Neuronal stem cell (in vitro differentiated cells): ENCODE data around the gene ZNF407.

Experiments
- DNase-seq: peaks from one replicate; pipeline ENCODE4 v3.0.0-alpha.2; 2013; ENCODE audit warnings: low spot score
- H2AFZ ChIP-seq: one replicate; pipeline ENCODE4 v1.6.1; 2013; ENCODE audit warnings: mild to moderate bottlenecking, low read length, inconsistent platforms
- H2AK5ac ChIP-seq: 2 replicates; pipeline ENCODE4 v1.6.1; 2013; ENCODE audit warnings: low read depth, mild to moderate bottlenecking, inconsistent platforms, low read length, moderate library complexity, mixed read lengths
- H2BK120ac ChIP-seq: 2 replicates; pipeline ENCODE4 v1.6.1; 2013; ENCODE audit warnings: low read depth, mild to moderate bottlenecking, inconsistent platforms, low read length, moderate library complexity, mixed read lengths
- H2BK12ac ChIP-seq: one replicate; pipeline ENCODE4 v1.6.1; 2013; ENCODE audit warnings: low read length, inconsistent platforms
- H2BK15ac ChIP-seq: 2 replicates; pipeline ENCODE4 v1.6.1; 2013; ENCODE audit warnings: mild to moderate bottlenecking, low read length, inconsistent platforms, mixed read lengths
- H2BK5ac ChIP-seq: one replicate; pipeline ENCODE4 v1.6.1; 2013; ENCODE audit warnings: inconsistent platforms, mild to moderate bottlenecking, low read length, moderate library complexity
- H3K14ac ChIP-seq: one replicate; pipeline ENCODE4 v1.6.1; 2013; ENCODE audit warnings: low read length, inconsistent platforms
- H3K18ac ChIP-seq: 2 replicates; pipeline ENCODE4 v1.6.1; 2013; ENCODE audit warnings: low read length, inconsistent platforms
- H3K23ac ChIP-seq: 2 replicates; pipeline ENCODE4 v1.6.1; 2013; ENCODE audit warnings: low read depth, mild to moderate bottlenecking, mixed read lengths, low read length, inconsistent platforms; ENCODE audit not compliant: poor library complexity
- H3K27ac ChIP-seq: replicated peaks from 3 replicates; pipeline ENCODE4 v1.5.1; 2013; ENCODE audit warnings: low read length, inconsistent platforms
- H3K27me3 ChIP-seq, 3 experiments: 2 replicates each; pipeline ENCODE4 v1.6.1; 2013; ENCODE audit warnings: low read length in 3 of 3, mild to moderate bottlenecking in 2 of 3, inconsistent platforms in 1 of 3, low read depth in 1 of 3, mixed read lengths in 1 of 3, moderate library complexity in 1 of 3; ENCODE audit not compliant: control insufficient read depth in 3 of 3, insufficient read depth in 3 of 3
- H3K36me3 ChIP-seq, 2 donors: replicated peaks in 1 of 2; 2 replicates each; pipeline ENCODE4 v1.6.1; 2013; ENCODE audit warnings: low read length in 2 of 2; ENCODE audit not compliant: control insufficient read depth in 2 of 2, insufficient read depth in 2 of 2
- H3K4ac ChIP-seq: 2 replicates; pipeline ENCODE4 v1.6.1; 2013; ENCODE audit warnings: inconsistent platforms, mild to moderate bottlenecking, low read length, moderate library complexity
- H3K4me1 ChIP-seq, 2 donors: 1 replicate in 1 of 2; 2 replicates in 1 of 2; pipeline ENCODE4 v1.6.1; 2013; ENCODE audit warnings: low read length in 2 of 2, low read depth in 1 of 2; ENCODE audit not compliant: control insufficient read depth in 2 of 2, insufficient read depth in 1 of 2
- H3K4me2 ChIP-seq: one replicate; pipeline ENCODE4 v1.6.1; 2013; ENCODE audit warnings: mild to moderate bottlenecking, low read length, inconsistent platforms; ENCODE audit not compliant: insufficient read depth, poor library complexity, severe bottlenecking
- H3K4me3 ChIP-seq, 2 donors: 2 replicates each; pipeline ENCODE4 v1.5.1; 2013; ENCODE audit warnings: low read length in 2 of 2, mild to moderate bottlenecking in 2 of 2, inconsistent platforms in 1 of 2, moderate library complexity in 1 of 2
- H3K79me1 ChIP-seq: one replicate; pipeline ENCODE4 v1.6.1; 2013; ENCODE audit warnings: low read depth, mild to moderate bottlenecking, inconsistent platforms, low read length, moderate library complexity
- H3K9ac ChIP-seq: one replicate; pipeline ENCODE4 v1.6.1; 2013; ENCODE audit warnings: mild to moderate bottlenecking, low read depth, low read length, inconsistent platforms; ENCODE audit not compliant: poor library complexity
- H3K9me3 ChIP-seq, 2 donors: replicated peaks in 1 of 2; 2 replicates each; pipeline versions ENCODE3 to v1.6.1; 2013; ENCODE audit warnings: low read length in 2 of 2, mild to moderate bottlenecking in 2 of 2, inconsistent platforms in 1 of 2, low read depth in 1 of 2, mixed read lengths in 1 of 2, moderate library complexity in 1 of 2; ENCODE audit not compliant: control insufficient read depth in 2 of 2, insufficient read depth in 1 of 2
- H4K8ac ChIP-seq: one replicate; pipeline ENCODE4 v1.6.1; 2013; ENCODE audit warnings: low read depth, mild to moderate bottlenecking, inconsistent platforms, low read length, moderate library complexity
- H4K91ac ChIP-seq: one replicate; pipeline ENCODE4 v1.6.1; 2013; ENCODE audit warnings: low read length, low read depth, mild to moderate bottlenecking, inconsistent platforms; ENCODE audit not compliant: poor library complexity
- WGBS, 2 donors: extraction: QIAGEN DNeasy Blood & Tissue Kit; methylation state at CpG; one replicate each; pipeline ENCODE4 v1.1.7; 2013; ENCODE audit warnings: missing lambda C conversion rate in 2 of 2, mixed read lengths in 1 of 2; ENCODE audit not compliant: insufficient read length in 2 of 2, insufficient replicate concordance in 1 of 2; ENCODE audit errors: extremely low coverage in 2 of 2; 5-methylcytosine and 5-hydroxymethylcytosine counted together

ZNF407 gene

GRCh38 chr18:74825460-74825859 is 227.8 kb downstream of the ZNF407 start:
- Histone ChIP-seq H3K4ac (no peak overlapping the region), H3K27ac (no peak overlapping the region), H3K4me2 (no peak overlapping the region), H3K4me1 (peaks cover 2 to 7% of the 10 kb centered on the region in 2 donors), H4K8ac (no peak overlapping the region), H2AFZ (no peak overlapping the region), H3K27me3 (no peaks in the 10 kb centered on the region), H2AK5ac (no peak overlapping the region), H3K36me3 (no peaks in the 10 kb centered on the region), H4K91ac (no peak overlapping the region), H2BK120ac (no peak overlapping the region), H3K23ac (no peak overlapping the region), H3K4me3 (no peak overlapping the region), H3K18ac (no peak overlapping the region), H3K14ac (no peak overlapping the region), H2BK15ac (no peak overlapping the region), H3K9me3 (no peaks in the 10 kb centered on the region), H3K9ac (no peak overlapping the region), H3K79me1 (no peaks in the 10 kb centered on the region), H2BK12ac (no peak overlapping the region), H2BK5ac (no peak overlapping the region)
- no CpG with 5 or more reads among the region's 1 CpG for WGBS, 2 donors
- no peak for DNase-seq

- Histone ChIP-seq H3K27ac (no peak overlapping the region), H3K23ac (no peak overlapping the region), H3K9me3 (no peaks in the 10 kb centered on the region), H2AK5ac (no peak overlapping the region), H2BK120ac (no peak overlapping the region), H3K9ac (no peak overlapping the region), H3K27me3 (no peaks in the 10 kb centered on the region), H3K4me1 (peaks cover 0 to 7% of the 10 kb centered on the region in 2 donors), H4K91ac (no peak overlapping the region), H3K4me2 (no peak overlapping the region), H2BK15ac (no peak overlapping the region), H2BK12ac (no peak overlapping the region), H4K8ac (no peak overlapping the region), H3K79me1 (no peaks in the 10 kb centered on the region), H3K18ac (no peak overlapping the region), H2BK5ac (no peak overlapping the region), H3K14ac (no peak overlapping the region), H3K4me3 (no peak overlapping the region), H3K4ac (no peak overlapping the region), H3K36me3 (no peaks in the 10 kb centered on the region), H2AFZ (no peak overlapping the region)
- DNase-seq, result no peak
- no CpG with 5 or more reads among the region's 5 CpGs for WGBS, 2 donors
Observed at GRCh38 chr18:74826572-74826971, 228.9 kb downstream of the ZNF407 start.

GRCh38 chr18:74828200-74828599 is 230.5 kb downstream of the ZNF407 start:
- Histone ChIP-seq H4K91ac (no peak overlapping the region), H2BK5ac (no peak overlapping the region), H2BK12ac (no peak overlapping the region), H2AK5ac (no peak overlapping the region), H3K4me2 (no peak overlapping the region), H3K79me1 (no peaks in the 10 kb centered on the region), H3K9me3 (no peaks in the 10 kb centered on the region), H4K8ac (no peak overlapping the region), H3K23ac (no peak overlapping the region), H3K18ac (no peak overlapping the region), H3K36me3 (no peaks in the 10 kb centered on the region), H3K4ac (no peak overlapping the region), H3K9ac (no peak overlapping the region), H3K27me3 (no peaks in the 10 kb centered on the region), H3K27ac (no peak overlapping the region), H3K14ac (no peak overlapping the region), H3K4me1 (peaks cover 0 to 7% of the 10 kb centered on the region in 2 donors), H2BK120ac (no peak overlapping the region), H3K4me3 (no peak overlapping the region), H2BK15ac (no peak overlapping the region), H2AFZ (no peak overlapping the region)
- no CpG with 5 or more reads among the region's 3 CpGs for WGBS, 2 donors
- no peak for DNase-seq

- Histone ChIP-seq H3K18ac (peak overlapping the region; percentile 5), H3K4me3 (peak overlapping the region in 1 of 2 donors; percentile 1), H3K4ac (no peak overlapping the region), H3K27ac (no peak overlapping the region), H4K91ac (no peak overlapping the region), H3K23ac (peak overlapping the region; percentile 25), H3K36me3 (no peaks in the 10 kb centered on the region), H3K79me1 (no peaks in the 10 kb centered on the region), H2AFZ (no peak overlapping the region), H3K9me3 (no peaks in the 10 kb centered on the region), H2BK12ac (no peak overlapping the region), H3K4me1 (peaks cover 2 to 7% of the 10 kb centered on the region in 2 donors), H3K9ac (no peak overlapping the region), H3K4me2 (no peak overlapping the region), H2BK5ac (no peak overlapping the region), H3K14ac (no peak overlapping the region), H2BK120ac (no peak overlapping the region), H4K8ac (no peak overlapping the region), H2AK5ac (no peak overlapping the region), H3K27me3 (no peaks in the 10 kb centered on the region), H2BK15ac (no peak overlapping the region)
- no peak for DNase-seq
- WGBS, 2 donors, result no CpG with 5 or more reads among the region's 13 CpGs
Observed at GRCh38 chr18:74831571-74832250, 234.0 kb downstream of the ZNF407 start.
